ENCODE data around the gene CCDC157.
"Not testable (repeated sequence)": the region's sequence is repeated elsewhere in the genome, so short reads cannot be mapped to it uniquely, and the experiment has no call there.

CCDC157 gene

GRCh38 chr22:30326255-30326705 is 30.5 kb upstream of the CCDC157 start:
- DNase-seq = peak; percentile 13

- peak; percentile 94 for DNase-seq
Measured at GRCh38 chr22:30326706-30327362, 30.0 kb upstream of the CCDC157 start, which contains the start of gene TBC1D10A. Gene TBC1D10A, minus strand, starts transcription at chr22:30326941. Its CDS starts 60 bp downstream, at chr22:30326881.

GRCh38 chr22:30327864-30328345 is 28.9 kb upstream of the CCDC157 start:
- DNase-seq = no peak

GRCh38 chr22:30328466-30329049 is 28.2 kb upstream of the CCDC157 start:
- no peak for DNase-seq

GRCh38 chr22:30332551-30332950 is 24.3 kb upstream of the CCDC157 start:
- DNase-seq = no peak

GRCh38 chr22:30332994-30333706 is 23.7 kb upstream of the CCDC157 start:
- no peak for DNase-seq

- no peak for DNase-seq
Measured at GRCh38 chr22:30333707-30334087, 23.1 kb upstream of the CCDC157 start.

- DNase-seq = no peak
Measured at GRCh38 chr22:30334646-30335045, 22.2 kb upstream of the CCDC157 start.

GRCh38 chr22:30335236-30335635 is 21.6 kb upstream of the CCDC157 start:
- no peak for DNase-seq

GRCh38 chr22:30336752-30337460 is 19.9 kb upstream of the CCDC157 start:
- DNase-seq = no peak

- no peak for DNase-seq
Measured at GRCh38 chr22:30337461-30337778, 19.4 kb upstream of the CCDC157 start.

- not testable (repeated sequence) for DNase-seq
Measured at GRCh38 chr22:30338341-30338740, 18.5 kb upstream of the CCDC157 start.

- no peak for DNase-seq
Measured at GRCh38 chr22:30338802-30339201, 18.0 kb upstream of the CCDC157 start.

- DNase-seq = no peak
Measured at GRCh38 chr22:30340911-30341685, 15.7 kb upstream of the CCDC157 start.

- DNase-seq = no peak
Measured at GRCh38 chr22:30344447-30345200, 12.2 kb upstream of the CCDC157 start.

GRCh38 chr22:30347255-30347892 is 9.4 kb upstream of the CCDC157 start:
- no peak for DNase-seq

- DNase-seq = no peak
Measured at GRCh38 chr22:30348404-30348803, 8.4 kb upstream of the CCDC157 start.

GRCh38 chr22:30348809-30349208 is 8.0 kb upstream of the CCDC157 start:
- no peak for DNase-seq

- no peak for DNase-seq
Measured at GRCh38 chr22:30351226-30351625, 5.6 kb upstream of the CCDC157 start.

- no peak for DNase-seq
Measured at GRCh38 chr22:30354644-30355043, 2.2 kb upstream of the CCDC157 start.

- peak; percentile 29 for DNase-seq
Measured at GRCh38 chr22:30357236-30357570, 396 bp downstream of the CCDC157 start.
